SK-N-MC (cell line): ENCODE results near the gene ZBTB20.

Experiments
- EZH2 ChIP-seq: fragments of 200-600 bp; sonication (generic); IDR thresholded peaks from one replicate; pipeline ENCODE4 v1.6.1; 2017; ENCODE audit warnings: antibody characterized with exemption
- POLR2AphosphoS5 ChIP-seq: IDR thresholded peaks from 2 replicates; pipeline ENCODE4 v1.6.1; 2012; ENCODE audit warnings: mild to moderate bottlenecking, low read depth, low read length, borderline replicate concordance

GRCh38 chr3:114394551-114394950 is 752.5 kb downstream of the ZBTB20 start:
- TF ChIP-seq EZH2 (no peak), POLR2AphosphoS5 (no peak)
